Kidney glomerular epithelial cell (primary cell): Measurements from ENCODE around the gene ACOX3.

Source experiments
- DNase-seq: peaks from one replicate; lab custom pipeline; 2025; lab: John Stamatoyannopoulos, UW

The ACOX3 gene

GRCh38 chr4:8373270-8373972 lies 67.1 kb downstream of the ACOX3 start:
- DNase-seq, result no peak

DNA sequence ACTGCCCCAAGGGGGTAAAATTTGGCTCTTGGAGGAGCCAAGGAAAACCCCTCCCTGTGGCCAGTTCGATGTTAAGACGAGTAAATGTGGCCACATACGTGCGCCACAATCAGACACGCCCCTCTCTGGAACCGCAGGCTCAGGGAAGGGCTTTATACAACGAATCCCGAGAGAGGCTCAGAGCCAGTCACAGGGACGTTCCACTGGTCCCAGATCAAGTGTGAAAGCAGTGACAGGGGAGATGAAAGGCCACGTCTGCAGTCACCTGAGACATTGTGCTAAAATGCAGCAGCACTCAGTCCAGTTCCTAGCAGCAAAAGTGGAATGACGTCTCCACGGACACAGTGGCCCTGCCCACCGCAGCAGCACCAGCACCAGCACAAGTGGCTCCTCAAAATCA lies 68.0 kb downstream of the ACOX3 start:
- DNase-seq, result no peak

- no peak for DNase-seq
Measured at GRCh38 chr4:8371596-8371995, 68.9 kb downstream of the ACOX3 start.

- peak; percentile 40 for DNase-seq
Measured at GRCh38 chr4:8370835-8371595, 69.5 kb downstream of the ACOX3 start.

- DNase-seq, result no peak
Measured at GRCh38 chr4:8370106-8370787, 70.3 kb downstream of the ACOX3 start.

DNA sequence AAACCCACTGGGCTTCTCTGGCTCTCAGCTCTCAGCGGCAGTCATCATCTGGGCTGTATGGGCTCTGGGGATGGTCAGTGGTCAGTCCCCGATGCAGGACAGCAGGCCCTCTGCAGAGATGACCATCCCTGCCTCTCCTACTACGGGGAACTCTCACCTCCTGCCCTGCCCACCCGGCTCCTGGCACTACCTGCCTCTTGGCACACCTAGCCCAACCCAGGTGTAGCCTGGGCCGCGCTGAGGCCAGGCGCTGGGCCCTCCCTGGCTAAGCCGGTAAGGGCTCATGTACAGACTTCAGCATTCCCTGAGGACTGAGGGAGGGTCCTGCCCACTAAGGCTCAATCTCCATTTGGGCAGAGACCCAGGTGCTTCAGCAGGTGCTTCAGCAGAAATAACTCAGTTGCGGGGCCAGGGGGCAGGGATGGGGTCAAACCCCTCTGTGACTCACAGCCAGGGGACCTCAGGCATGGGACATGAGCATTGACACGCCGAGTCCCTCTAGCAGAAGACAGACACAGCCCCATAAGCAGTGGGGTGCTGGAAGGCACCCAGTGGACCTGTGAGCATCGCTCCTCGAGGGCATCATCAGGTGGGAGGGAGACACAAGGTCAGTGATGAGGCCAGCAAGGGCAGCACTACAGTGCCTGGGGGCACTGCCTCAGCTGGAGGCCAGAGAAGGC lies 71.0 kb downstream of the ACOX3 start:
- no peak for DNase-seq

- no peak for DNase-seq
Measured at GRCh38 chr4:8368998-8369397, 71.5 kb downstream of the ACOX3 start.

GRCh38 chr4:8368061-8368481 lies 72.5 kb downstream of the ACOX3 start:
- no peak for DNase-seq

- no peak for DNase-seq
Measured at GRCh38 chr4:8366601-8367000, 73.9 kb downstream of the ACOX3 start.

DNA sequence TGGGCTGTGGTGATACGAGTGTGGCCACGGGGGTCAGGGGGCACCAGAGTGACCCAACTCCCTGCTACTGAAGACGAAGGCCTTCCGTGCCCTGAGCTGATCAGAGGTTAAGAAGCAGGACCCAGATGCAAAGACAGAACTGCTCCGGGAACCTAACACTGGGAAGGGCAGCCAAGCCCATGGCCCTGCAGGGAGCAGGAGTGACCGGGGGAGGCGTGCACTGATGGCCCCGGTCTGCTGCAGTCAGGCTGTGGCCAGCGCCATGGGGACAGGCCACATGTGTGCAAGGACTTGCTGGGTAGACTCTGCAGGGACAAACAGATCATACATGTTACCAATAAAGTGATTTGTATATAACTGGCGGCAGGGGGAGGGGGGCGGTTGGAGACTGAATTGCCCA lies 74.6 kb downstream of the ACOX3 start:
- no peak for DNase-seq

GRCh38 chr4:8365353-8365752 lies 75.2 kb downstream of the ACOX3 start:
- DNase-seq, result no peak

- DNase-seq, result no peak
Measured at GRCh38 chr4:8364848-8365350, 75.6 kb downstream of the ACOX3 start.

DNA sequence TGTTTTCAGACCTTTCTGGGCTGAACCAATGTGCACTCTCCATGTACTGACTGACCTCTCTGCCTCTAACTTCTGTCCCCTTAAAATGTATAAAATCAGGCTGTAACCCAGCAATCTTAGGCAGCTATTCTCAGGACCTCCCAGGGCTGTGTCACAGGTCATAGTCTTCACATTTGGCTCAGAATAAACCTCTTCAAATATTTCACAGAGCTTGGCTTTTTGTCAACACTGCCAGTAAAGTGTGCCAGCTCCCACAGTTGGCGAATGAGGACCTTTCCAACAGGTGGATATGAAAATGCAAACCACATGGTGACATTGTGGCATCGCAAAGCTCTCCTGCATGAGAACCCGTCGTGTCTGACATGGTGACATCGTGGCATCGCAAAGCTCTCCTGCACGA lies 76.4 kb downstream of the ACOX3 start:
- no peak for DNase-seq

DNA sequence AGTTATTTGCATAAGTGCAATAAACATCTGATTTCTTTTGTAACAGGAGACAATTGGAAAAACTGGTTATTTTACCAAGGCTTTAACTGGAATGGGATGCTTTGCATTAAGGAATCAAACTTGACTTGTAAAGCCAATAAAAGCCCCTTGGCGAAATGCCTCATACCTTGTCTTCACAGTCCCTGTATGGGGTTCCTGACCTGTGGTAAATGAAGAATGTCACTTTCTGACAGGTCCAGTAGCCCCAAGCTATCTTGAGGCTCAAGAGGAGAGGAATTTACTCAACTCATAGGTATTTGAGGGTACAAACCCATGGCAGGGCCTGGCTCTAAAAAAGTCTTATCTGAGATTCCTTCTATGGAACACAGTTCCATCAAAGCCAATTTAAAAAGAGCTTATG lies 78.0 kb downstream of the ACOX3 start:
- no peak for DNase-seq

- no peak for DNase-seq
Measured at GRCh38 chr4:8359193-8359592, 81.3 kb downstream of the ACOX3 start.

- no peak for DNase-seq
Measured at GRCh38 chr4:8356856-8357255, 83.7 kb downstream of the ACOX3 start.

DNA sequence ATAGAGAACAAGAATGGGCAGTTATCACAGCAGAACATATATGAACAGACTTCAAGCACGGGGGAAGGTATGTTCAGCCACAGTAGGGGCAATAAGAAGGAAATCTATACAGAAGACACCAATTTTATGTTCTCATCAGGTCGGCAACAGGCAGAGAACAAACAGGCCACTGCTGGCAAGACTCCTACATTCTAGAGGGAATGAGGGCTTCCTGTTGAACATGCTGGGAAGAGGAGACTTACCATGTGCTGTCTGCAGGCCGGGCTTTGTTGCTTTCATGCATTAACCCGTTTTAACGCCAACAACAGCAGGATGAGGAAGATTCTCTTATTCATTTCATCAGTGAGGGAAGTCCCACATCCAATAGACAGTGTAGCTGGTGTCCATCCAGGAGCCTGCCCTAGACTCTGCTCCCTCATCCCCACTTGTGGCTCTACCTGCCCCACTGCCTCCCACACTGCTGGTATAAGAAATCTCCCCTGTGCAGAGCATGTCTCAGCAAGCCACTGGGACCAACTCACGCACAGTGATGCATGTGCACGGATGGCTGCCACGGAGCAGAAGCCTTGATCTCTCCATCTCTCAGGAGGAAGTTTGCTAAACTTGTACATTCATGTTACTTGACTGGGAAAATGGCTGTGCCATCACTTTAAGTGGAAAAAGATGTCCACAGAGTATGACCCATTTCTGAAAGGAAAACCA lies 84.5 kb downstream of the ACOX3 start:
- no peak for DNase-seq

GRCh38 chr4:8355306-8355705 lies 85.2 kb downstream of the ACOX3 start:
- DNase-seq, result peak; percentile 48

DNA sequence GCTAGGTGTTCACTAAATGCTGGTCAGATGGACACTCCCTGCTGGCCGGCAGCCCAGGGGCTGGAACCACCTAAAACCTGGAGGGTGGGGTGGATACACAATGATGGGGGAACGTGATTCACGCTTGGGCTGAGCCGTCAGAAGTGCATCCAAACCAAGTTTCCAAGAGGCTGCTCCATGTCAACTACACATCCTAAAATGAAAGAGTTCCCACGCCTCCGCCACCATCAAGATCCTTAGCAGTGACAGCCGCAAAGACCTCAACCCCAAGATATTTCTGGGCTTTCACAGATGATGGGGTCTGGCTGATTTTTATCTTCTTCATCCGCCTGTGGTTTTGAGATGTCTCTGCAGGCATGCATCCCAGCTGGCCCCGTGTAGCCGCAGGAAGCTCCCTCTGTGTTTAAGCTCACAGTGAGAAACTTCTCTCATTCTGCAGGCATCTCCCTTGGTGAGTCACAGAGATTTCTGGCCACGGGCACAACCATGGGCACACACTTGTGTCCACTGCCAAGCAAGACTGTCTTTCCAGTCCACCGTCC lies 86.5 kb downstream of the ACOX3 start:
- no peak for DNase-seq

DNA sequence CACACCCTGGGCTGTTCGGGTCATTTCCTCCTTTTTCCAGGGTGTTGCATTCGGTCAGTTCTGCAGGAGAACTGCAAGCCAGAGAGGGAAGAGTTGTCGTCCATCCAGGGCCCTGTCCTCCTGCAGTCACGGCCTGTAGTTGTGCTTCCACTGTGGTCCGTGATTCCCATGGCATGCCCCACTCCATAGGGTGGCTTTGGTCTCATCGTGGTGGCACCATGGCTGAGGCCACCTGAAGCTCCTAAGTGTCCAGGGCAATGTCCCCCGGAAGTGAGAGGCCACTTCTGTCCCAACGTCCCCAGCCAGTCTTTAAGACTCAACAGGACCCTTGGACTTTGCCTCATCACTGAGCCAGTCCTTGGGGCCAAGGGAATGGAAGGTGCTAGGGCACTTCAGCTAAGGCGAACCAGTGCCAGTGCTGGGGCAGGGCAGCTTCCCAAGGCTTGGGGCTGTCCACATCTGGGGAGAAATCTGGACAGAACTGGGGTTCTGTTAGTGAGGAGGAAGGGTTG lies 87.3 kb downstream of the ACOX3 start:
- no peak for DNase-seq
